Measurements from ENCODE around the gene CTU1. TPM values are rescaled to one million over a fixed set of nuclear protein-coding genes. Genes with fewer than 3 reads are reported as not detected.
"Not testable (repeated sequence)": the region's sequence is repeated elsewhere in the genome, so short reads cannot be mapped to it uniquely, and the experiment has no call there.

The CTU1 gene
- 2.8 and 6.0 TPM in 2 replicates for total RNA-seq (2014; rRNA removed; shearing (Covaris generic))

DNA sequence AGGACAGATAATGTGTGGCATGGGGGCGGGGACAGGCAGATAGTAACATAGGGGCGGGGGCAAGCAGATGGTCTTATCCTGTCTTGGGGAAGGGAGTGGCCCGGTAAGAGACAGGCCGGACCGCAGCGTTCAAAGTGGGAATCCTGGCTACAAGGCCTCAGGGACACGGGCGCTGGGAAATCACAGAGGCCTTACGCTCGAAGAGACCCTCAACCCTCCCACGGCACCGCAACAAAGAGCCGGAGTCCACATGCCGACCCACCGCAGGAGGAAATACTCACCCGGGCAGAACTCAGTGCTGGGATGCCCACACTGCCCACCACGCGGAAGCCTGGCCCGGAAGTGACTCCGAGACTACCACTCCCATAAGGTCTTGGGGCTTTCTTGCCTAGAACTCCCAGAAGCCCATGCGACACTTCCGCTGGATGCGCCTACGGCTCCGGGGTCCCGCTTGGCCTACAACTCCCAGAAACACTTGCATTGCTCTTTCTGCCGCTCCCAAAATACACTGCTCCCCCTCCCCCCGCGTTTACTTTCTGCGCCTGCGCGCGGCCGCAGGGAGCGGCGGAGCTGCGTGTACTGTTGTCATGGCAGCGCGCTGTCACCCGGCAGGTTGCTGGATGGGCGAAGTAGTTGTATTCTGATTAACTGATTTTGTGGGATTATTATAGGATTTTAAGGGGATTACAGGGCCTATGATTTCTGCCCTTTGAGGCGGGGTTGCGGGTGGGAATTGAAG is at the start of gene CTU1:
Gene CTU1 (minus strand): TSS at position 344 of the 739 bp plus-strand sequence. CDS start 3,840 bp downstream, outside the sequence.
- DNase-seq (ENCODE audit: low spot score), result peak; percentile 100

DNA sequence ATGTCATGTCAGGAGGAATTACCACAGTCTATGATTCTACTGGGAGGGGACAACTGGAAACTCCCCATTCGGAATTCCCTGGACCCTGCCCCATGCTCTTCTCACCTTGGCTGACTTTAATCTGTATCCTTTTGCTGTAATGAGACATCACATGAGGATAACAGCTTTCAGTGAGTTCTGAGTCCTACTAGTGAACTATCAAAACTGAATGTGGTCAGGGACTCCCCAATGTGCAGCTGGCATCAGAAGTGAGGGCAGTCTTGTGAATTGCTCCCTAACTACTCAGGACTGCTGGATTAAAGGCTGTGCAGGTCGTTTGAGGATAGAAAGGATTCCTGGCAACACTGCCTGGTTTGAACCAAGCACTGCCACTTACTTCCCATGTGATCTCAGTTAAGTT is 49.1 kb upstream of the CTU1 start:
- DNase-seq (ENCODE audit: low spot score), result no peak

DNA sequence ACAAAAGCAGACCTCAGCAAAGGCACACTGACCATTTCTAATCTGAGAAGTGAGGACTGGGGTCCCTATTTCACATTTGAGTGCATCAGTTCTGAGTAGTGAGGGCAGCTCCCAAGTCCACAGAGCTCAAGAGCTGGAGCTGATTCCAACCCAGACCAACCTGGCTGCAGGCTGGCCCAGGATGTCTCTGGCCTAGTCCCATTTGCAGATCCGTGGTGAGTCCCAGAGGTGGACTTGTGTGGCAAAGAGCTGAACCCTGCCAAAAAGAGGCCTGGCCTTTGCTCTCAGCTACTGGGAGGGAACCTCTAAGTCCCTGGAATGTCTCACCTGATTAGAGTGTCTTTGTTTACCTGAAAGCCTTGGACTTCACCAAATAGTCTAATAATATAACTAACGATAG is 48.5 kb upstream of the CTU1 start:
- DNase-seq (ENCODE audit: low spot score), result no peak

DNA sequence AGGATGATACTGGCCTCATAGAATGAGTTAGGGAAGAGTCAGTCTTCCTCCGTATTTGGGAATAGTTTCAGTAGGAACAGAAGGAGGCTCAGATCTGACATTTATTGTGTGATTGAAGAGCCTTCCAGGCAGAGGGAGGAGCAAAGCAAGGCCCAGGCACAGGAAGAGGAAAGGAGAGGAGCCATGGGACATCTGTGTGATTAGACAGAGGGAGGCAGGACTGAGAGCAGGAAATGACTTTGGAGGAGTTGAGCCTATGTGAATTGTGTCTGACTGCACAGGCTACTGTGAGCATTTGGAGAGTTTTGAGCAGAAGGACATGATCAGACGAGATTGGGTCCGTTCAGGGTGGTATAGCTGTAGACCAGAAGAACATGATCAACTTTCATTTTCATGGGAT is 42.4 kb upstream of the CTU1 start:
- no peak for DNase-seq (ENCODE audit: low spot score)

DNA sequence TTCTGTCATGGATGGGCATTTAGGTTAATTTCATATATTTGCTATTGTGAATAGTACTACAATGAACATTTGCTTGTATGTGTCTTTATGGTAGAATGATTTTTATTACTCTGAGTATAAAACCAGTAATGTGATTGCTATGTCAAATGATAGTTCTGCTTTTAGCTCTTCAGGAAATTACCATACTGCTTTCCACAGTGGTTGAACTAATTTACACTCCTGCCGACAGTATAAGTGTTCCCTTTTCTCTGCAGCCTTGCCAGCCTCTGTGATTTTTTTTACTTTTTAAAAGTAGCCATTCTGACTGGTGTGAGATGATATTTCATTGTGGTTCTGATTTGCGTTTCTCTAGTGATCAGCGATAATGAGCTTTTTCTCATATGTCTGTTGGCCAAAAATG is 40.4 kb upstream of the CTU1 start:
- no peak for DNase-seq (ENCODE audit: low spot score)

DNA sequence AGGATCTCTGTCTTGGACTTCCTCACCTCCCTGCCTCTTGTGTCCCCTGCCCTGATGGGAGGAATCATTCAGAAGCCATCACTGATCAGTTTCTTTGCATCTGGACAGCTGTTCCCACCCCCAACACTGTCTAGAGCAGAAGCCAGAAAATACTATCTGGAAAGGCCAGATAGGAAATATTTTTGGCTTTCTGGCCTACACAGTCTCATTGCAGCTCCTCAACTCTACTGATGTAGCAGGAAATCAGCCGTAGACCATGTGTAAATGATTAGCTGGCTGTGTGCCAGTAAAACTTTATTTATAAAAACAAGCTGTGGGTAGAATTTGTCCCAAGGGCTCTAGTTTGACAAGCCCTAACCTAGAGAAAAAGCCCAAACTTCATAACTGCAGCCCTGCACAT is 39.5 kb upstream of the CTU1 start:
- DNase-seq (ENCODE audit: low spot score), result no peak

DNA sequence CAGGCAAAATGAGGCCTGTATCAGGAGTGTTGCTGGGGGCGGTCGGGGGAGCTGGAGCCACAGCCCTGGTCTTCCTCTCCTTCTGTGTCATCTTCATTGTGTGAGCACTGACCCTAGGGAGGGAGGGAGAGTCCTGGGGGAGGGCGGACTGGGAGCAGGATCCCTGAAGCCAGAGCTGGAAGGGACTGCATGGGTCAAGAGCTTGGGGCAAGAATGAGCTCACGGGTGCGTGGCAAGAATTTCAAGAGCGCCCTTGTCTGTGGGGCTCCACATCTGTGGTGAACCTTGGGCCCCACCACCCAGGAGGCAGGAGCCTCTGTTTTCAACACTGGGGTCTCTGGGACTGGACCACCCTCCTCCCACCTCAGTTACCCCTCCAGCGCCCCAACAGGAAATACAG is 38.5 kb upstream of the CTU1 start:
- no peak for DNase-seq (ENCODE audit: low spot score)

DNA sequence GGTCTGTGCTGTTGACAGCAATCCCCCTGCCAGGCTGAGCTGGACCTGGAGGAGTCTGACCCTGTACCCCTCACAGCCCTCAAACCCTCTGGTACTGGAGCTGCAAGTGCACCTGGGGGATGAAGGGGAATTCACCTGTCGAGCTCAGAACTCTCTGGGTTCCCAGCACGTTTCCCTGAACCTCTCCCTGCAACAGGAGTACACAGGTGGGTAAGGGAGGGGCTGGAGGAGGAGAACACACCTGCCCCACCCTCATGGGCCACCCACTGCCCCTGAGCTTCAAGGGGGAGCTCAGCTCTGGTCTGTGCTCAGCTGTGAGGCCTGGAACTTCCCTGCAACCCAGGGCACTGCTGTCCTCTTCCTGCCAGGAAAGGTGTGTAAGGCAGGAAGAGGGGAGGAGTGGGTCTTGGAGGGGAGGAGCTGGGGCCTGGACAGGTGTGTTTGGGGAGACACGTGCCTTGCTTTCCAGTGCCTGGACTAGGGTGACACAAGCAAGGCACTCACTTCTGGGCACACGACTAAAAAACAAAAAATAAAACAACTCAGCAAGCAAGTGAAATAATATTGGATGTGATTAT is 37.8 kb upstream of the CTU1 start:
- DNase-seq (ENCODE audit: low spot score), result no peak

DNA sequence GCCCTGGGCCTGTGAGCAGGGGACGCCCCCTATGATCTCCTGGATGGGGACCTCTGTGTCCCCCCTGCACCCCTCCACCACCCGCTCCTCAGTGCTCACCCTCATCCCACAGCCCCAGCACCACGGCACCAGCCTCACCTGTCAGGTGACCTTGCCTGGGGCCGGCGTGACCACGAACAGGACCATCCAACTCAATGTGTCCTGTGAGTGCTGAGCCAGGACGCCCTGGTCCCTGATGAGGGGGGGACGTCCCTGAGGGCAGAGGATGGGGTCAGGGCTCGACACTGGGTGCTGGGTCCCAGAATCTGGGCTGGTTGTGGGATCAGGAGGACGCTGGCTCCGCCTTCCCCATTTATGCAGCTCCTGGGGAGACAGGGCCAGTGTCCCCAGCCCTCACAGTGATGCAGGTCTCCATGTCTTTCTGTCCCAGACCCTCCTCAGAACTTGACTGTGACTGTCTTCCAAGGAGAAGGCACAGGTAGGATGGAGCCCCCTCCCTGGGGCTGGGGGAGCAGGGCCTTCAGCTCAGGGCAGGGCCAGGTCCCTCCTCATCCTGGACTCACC is 36.4 kb upstream of the CTU1 start:
- no peak for DNase-seq (ENCODE audit: low spot score)

DNA sequence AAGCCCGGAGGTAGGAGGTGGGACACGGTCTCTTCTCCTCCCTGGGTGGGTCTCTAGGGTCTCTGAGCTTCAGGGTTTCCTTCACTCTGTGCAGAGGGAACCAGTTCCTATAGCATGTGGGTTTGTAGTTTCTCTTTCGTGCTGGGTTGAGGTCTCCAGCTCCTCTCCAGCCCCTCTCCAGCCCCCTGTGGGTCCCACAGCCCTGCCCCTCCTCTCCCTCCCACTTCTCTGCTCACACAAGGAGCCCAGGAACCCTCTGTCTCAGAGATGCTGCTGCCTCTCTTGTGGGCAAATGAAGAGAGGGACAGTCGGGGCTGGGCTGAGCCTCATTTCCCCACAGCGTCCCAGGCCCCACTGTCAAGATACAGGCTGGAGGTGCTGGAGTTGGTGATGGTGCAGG is 35.3 kb upstream of the CTU1 start:
- DNase-seq (ENCODE audit: low spot score), result no peak

DNA sequence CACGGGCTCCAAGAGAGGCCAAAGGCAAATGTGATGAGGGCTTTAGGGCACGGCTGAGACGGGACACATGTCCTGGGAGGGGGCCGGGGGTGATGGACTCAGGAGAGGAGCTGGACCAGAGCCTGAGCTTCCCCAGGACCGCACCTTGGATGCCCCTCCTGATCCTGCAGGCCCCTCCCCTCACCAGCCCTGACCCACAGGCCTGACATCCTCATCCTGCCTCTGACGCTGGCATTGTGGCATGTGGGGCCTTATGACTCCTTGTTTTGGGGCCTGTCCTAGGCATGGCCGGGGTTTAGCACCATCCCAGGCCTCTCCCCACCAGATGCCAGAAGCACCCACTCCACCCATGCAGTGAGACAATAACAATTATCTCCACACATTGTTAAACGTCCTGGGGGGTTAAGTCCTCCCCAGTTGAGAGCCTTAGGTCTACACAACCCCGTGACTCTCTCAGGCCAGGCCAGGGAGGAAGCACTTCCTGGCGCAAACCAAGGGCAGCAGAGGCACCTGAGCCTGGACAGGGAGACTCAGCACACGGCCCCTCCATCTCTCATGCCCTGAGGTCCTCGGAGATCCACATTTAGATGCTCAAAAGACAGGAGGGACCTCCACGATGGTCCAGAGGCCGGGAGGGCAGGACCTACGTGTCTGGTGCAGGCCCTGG is 34.7 kb upstream of the CTU1 start:
- DNase-seq (ENCODE audit: low spot score), result not testable (repeated sequence)

DNA sequence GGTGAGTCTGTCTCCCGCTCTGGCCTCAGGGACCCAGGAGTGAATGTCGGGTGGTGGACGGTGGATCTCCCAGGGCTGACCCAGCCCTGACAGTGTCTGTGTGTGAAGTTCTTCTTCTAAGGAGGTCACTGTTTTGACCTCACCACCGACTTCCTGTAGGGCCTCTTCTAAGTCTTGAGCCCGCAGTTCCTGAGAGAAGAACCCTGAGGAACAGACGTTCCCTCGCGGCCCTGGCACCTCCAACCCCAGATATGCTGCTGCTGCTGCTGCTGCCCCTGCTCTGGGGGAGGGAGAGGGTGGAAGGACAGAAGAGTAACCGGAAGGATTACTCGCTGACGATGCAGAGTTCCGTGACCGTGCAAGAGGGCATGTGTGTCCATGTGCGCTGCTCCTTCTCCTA is 33.9 kb upstream of the CTU1 start, which contains the start of gene SIGLEC7:
Gene SIGLEC7 (plus strand): TSS at position 183 of the 400 bp plus-strand sequence. CDS start 69 bp downstream, at position 252.
- no peak for DNase-seq (ENCODE audit: low spot score)

DNA sequence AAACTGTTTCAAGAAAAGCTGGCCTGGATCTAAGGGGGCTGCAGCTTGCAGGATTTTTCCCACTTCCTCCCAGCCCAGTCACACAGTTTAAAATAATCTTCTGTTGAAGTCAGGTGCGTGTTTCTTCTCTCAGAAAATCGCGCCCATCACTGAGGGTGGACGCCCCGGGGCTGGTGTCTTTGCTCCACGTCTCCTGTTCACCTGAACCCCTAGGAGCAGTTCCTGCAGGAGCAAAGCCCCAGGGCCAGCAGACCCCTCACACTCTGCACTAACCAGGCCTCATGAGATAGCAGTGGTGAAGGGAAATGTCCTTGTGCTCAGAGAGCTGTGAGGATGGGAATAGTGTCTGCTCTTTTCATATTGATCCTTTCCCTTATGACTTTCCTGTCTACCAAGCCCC is 33.0 kb upstream of the CTU1 start:
- DNase-seq (ENCODE audit: low spot score), result no peak

DNA sequence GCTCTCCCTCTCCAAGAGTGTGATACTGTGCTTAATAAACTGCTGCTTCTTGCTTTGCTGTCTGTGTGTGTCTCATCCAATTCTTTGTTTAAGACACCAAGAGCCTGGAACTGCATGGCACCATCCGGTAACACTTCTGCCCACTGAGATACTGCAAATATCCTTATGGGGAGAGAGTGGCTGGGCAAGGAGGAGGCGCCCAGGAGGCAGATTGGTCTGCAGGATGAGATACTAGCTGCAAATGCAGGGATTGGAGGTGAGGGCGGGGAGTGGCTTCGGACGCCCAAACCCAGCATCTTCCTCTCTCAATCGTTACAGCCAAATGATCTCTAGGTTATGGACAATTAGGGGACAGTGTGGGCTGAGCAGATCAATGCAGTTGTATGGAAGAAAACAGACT is 32.2 kb upstream of the CTU1 start:
- no peak for DNase-seq (ENCODE audit: low spot score)

DNA sequence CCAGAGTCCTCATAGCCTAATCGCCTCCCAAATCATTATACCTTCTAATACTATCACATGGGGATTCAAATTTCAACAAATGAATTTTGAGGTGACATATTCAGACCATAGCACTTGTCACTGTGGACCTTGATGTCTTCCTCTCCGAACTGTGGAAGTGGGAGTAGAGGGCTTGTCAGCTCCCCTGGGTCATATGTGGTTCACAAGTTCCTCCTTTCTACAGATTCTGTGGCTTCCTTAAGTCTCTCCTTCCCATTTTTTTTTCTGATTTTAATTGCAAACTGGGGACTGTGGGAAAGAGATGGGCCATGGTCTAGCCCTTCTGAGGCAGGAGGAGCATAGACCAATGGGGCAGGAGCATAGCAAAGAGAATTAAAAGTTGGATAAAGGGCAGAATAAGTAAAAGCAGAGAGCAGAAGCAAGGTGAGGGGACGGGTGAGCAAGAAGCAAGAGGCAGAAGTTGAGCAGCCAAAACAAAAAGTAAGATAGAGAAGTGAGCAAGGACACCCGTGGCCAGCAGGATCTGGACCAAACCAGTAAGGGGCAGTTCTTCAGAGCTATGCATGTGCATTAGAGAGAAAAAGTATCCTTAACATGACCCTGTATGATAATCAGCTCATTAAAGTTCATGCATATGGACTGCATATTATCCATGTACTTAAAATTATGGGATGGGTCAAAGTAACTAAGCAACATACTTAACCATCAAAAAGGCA is 31.2 kb upstream of the CTU1 start:
- DNase-seq (ENCODE audit: low spot score), result no peak

DNA sequence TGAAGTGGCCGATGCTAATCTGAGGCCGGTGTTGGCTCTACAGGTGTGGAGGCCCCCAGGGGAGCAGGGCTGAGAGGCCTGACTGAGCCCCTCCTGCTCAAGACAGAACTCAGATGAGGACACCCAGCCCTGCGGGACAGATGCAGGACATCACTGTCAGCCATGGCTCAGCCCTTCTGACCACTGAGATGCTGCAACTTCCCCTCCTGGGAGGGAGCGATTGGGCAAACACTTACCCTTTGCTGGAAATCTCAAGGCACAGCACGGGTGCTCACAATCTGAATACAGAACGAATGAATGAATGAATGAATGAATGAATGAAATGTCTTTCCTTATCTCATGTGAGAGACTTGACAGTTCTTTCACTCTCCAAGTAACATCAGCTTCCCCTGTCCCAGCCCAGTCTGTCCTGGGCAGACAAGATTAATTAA is 30.4 kb upstream of the CTU1 start:
- DNase-seq (ENCODE audit: low spot score), result no peak

DNA sequence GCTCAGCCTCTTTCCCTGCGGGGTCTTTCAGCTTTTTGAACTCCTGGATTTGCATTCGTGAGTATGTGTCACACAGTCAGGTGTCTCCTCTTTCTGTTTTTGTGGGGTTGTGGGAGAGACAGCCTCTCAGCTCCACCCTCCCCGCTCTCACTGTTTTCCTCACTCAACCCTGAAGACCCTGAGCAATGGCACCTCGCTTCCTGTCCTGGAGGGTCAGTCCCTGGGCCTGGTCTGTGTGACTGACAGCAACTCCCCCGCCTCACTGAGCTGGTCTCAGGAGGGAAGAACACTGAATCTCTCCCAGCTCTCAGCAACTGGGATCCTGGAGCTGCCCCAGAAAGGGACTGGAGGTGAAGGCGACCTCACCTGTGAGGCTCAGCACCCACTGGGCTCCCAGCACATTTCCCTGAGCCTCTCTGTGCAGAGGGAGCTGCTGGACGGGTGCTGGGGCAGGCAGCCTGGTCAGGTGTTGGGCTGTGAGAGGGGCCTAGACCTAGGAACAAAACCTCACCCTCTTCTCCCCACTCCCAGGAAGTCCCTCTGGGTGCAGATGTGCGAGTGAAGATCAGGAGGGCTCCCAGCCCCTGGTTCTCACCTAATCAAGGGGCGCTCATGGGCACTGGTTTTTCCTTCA is 29.7 kb upstream of the CTU1 start:
- no peak for DNase-seq (ENCODE audit: low spot score)

DNA sequence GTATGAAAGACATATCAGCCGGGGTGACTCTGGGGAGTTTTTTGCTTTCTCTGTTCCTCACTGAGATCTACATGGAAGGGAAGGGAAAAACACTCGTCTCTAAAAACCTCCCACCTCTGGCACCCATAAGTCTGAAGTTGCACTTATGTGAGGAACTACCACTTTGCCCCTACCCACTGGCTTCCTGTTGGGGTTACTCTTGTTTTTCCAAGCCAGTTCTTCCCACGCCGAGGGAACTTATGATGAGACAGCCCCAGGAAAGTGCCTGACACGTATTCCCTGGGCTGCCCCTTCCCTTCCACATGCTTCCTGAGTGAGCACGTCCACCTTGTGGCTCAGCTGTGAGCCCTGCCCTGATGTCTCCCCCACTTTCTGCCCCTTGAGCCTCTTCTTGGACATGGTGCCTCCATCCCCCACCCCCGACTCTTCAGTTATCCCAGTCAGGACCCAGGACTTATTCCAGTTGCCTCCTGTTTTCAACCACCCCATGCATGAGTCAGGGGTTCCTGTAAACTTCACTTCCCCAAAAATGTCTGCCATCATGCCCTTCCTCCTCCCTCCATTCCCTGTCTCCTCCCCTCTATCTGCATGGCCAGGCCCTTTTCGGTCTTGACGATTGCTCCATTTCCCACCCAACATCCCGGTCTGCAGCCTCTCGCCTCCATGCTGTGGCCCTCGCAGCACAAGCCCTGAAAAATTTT is 28.8 kb upstream of the CTU1 start:
- DNase-seq (ENCODE audit: low spot score), result no peak

DNA sequence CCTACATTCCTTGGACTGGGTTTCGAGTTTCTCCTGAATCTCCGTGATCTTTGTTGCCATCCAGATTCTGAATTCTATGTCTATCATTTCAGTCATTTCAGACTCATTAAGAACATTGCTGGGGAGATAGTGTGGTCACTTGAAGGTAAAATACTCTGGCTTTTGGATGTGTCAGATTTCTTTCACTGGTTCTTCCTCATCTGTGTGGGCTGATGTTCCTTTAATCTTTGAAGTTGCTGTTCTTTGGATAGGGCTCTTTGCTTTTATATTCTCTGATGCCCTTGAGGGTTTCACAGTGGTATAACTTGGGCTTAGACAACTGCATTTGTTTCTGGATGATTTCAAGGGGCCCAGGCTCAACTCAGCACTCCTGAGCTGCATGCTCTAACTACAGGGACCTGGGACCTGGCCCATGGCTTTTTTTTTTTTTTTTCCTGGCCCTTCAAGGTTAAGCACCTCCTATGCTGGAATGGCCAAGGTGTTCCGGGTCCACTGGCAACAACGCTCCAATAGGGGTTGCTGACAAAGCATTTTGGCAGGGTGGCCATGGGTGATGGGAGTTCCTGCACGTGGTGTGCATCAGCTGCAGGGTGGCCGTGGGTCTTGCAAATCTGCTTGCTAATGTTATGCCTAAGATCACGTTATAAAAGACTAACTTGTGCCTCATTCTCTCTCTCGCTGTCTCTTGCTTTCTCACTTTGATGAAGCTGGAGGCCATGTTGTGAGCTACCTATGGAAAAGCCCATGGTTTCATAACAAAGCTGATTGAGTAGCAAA is 28.0 kb upstream of the CTU1 start:
- no peak for DNase-seq (ENCODE audit: low spot score)

DNA sequence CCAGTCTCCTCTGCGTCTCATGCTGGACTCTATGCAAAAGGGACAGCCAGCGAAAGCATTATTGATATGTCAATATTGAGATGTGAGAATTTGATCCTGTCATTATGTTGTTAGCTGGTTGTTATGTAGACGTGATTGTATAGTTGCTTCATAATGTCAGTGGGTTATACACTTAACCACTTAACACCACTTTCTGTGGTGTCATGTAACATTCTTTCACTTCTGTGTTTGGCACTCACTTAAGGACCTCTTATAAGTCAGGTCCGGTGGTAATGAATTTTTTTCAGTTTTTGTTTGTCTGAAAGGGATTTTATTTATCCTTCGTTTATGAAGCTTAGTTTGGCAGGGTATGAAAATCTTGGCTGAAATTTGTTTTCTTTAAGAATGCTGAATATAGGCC is 26.8 kb upstream of the CTU1 start:
- DNase-seq (ENCODE audit: low spot score), result no peak

Measured in H4 (cell line).